ENCODE measurements around the gene SRP72.

DNA sequence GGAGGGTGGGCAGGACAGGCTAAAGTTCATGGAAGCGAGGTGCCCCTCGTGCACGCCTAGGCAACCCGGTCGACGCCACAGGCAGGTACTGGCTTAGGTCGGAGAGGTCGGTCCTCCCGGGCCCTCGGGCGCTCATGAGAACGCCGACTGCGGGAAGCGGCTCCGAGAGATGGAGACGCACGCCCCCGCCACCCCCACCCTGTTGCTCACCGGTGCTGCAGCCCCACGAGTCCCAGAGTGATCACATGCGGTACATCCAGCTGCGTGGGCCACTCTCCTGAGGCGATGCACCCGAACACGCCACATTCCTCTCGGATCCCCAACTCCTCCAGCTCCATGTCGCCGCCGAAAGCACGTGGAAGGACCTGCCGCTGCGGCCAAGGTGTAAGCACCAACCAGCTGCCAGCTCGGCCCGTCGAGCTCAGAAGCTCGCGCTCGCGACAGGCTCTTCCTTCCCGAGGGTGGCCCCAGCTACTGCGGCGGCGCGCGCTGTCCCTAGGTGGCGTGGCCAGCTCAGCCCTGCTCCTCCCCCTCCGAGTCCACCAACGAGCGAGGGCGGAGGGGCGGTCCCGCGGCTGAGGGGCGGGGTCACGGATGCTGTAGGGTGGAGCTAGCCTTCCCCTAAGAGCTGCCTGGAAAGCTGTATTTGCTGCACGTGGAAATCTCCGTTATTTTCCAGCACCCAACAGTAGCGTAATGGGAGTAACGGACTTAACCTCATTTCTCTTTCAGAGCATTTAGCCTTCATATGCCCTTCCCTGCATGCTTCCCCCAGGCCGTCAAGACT, 32.1 kb upstream of the SRP72 start, which contains the start of gene PPAT:
- TF ChIP-seq YY1 (IDR thresholded peaks at IDR 0.05; ENCODE audit: low read depth, low read length) = no peak
- TF ChIP-seq KDM5A (IDR thresholded peaks at IDR 0.05; ENCODE audit: low read length) = no peak
- TF ChIP-seq GTF2F1 (IDR thresholded peaks at IDR 0.05; ENCODE audit: borderline replicate concordance, low read depth, low read length) = no peak; the same call in 1 of the 2 replicates
- peak; percentile 85 to 90 for TF ChIP-seq POLR2A (IDR thresholded peaks at IDR 0.05; ENCODE audit: control extremely low read depth in 1 of 2, low read depth in 2 of 2, low read length in 2 of 2)
